Measurements from ENCODE around the gene ATF4.

Gene ATF4

DNA sequence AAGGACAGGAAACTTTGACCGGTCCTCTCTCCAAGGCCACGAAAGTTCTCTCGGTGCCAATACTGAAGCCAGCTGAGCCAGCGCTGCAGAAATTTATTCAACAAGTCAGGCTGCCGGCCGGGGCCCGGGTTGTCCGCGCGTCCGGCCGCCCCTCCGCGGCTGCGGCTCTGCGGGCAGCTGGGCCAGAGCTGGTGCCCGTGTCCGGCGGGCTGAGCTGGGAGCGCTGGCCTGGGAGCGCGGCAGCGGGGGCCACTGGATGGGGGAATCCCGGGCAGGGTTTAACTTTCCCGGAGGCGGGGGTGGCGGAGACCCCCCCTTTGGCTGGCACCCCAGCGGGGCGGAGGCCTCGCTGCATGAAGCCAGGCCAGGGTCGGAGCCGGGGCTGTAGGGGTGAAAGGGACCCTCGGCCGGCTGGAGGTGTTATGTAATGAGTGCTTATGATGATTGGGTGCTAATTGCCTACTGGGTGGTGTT is 37.9 kb downstream of the ATF4 start:
- DNase-seq (ENCODE audit: low read depth) = no peak

DNA sequence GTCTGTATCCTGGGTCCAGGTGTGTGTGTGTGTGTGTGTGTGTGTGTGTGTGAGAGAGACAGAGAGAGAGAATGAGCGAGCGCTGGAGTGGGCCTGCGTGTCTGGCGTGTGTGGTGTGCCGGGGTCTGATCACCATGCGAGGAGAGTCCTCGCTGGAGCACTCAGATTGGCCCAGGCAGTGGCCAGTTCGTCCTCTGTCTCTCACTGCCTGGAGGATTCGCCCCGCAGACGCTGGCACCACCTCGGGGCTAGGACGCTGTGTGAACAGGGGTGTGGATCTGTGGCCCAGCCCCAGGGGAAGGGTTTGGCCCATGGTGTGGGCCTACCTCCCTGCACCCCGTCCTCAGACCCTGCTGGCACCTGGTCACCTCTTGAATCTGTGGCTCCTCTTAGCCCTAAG is 38.6 kb downstream of the ATF4 start:
- no peak for DNase-seq (ENCODE audit: low read depth)

DNA sequence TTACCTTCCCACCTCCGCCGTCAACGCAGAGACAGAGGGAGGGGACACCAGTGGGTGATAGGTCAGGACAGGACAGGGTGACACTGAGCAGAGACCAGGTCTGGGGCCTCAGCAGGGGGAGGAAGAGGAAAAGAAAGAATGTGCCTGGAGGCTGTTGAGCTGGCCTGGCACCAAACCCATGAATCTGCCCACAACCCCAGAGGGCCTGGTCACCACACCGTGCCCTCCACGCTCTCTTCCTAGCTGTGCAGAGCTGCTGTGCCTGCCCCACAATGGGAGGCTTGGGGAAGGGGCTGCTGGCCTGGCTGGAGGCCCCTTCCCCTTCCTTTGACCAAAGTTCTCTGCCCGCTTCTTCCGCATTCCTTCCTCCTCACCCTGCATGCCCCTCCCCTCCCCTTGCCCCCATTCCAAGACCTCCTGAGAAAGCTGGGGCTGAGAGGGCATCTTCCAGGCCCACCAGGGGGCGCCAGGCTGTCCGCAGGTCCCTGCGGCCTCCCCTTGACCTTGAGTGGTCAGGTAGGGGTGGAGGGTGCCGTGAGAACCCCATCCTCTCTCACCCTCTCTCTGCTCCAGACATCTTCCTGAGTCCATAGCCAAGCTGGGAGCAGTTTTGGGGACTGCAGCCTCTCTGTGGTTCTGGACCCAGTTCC is 39.2 kb downstream of the ATF4 start:
- DNase-seq (ENCODE audit: low read depth) = peak; percentile 39

DNA sequence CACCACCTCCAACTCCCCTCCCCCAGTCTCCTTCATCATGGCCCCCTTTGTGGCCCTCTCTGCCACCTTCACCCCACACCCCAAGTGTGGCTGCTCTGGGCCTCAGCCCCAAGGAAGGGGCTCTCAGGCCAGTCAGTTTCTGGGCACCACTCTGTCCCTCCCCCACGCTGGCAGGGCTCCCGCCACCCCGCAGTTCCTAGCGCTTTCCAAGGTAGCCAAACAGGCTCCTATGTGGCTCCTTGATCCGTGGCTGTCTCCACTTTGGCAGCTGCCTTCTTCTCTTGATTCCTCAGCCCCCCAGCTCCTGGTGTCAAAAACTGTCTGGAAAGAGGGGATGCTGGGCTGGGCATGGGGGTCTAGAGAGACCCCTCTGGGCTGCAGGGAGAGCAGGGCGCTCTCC is 39.8 kb downstream of the ATF4 start:
- no peak for DNase-seq (ENCODE audit: low read depth)

DNA sequence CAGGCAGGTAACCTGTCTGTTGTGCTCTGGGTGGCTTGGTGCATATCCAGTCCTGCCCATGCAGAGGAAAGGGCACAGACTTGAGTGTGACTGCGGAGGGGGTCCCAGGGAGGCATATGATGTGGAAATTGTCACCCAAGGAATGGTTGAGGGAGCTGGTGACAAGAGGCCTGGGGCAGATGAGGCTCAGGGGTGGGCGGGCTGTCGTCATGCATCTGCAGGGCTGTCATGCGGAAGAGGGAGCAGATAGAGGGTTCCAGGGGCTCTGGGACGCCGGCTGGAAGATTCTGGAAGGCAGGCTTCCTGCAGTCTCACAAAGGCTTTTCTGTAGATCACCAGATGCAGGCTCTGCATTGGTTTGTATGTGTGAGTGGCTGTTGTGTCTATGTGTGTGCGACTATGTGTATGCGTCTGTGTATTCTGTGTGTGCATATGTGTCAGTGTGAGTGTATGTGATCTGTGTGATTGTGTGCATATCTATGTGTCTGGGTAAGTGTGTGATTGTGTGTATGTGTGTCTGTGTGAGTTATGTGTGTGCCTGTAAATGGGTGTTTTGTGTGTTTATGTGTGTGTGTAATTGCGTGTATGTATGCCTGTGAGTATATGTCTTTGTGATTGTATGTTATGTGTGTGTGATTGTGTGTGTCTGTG is 42.6 kb downstream of the ATF4 start:
- DNase-seq (ENCODE audit: low read depth) = no peak

DNA sequence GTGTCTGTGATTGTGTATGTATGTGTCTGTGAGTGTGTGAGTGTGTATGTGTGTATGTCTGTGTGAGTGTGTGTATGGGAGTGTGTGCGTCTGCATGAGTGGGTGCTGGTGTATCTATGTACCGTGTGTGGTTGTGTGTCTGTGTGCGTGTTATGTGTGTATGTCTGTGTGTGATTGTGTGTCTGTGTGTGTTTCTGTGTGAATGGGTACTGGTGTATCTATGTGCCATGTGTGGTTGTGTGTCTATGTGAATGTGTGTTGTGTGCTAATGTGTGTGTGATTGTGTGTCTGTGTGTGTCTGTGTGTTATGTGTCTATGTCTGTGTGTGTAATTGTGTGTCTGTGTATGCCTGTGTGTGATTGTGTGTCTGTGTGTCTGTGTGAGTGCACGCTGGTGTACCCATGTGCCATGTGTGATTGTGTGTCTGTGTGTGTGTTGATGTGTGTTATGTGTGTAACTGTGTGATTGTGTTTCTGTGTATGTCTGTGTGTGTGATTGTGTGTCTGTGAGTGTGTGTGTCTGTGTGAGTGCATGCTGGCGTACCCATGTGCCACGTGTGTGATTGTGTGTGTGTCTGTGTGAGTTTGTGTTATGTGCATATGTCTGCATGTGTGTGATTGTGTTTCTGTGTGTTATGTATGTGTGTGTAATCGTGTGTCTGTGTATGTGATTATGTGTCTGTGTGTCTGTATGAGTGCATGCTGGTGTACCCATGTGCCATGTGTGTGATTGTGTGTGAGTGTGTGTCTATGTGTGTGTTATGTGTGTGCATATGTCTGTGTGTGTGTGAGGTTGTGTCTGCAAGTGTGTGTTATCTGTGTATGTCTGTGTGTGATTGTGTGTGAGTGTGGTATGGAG is 43.4 kb downstream of the ATF4 start:
- DNase-seq (ENCODE audit: low read depth) = no peak

DNA sequence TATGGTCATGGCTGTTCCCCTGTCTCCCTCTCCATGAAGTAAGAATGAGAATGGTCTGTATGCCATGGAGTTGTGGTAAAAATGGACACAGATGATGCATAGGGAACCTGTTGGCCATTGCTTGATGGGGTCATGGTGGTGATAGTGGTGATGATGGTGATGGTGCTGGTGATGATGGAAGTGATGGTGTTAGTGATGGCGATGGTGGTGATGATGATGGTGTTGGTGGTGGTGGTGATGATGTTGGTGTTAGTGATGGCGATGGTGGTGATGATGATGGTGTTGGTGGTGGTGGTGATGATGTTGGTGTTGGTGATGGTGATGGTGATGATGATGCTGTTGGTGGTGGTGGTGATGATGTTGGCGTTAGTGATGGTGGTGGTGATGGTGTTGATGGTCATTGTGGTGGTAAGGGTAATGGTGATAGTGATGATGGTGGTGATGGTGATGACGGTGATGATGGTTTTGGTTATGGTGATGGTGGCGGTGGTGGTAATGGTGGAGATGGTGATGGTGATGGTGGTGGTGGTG is 45.1 kb downstream of the ATF4 start:
- no peak for DNase-seq (ENCODE audit: low read depth)

DNA sequence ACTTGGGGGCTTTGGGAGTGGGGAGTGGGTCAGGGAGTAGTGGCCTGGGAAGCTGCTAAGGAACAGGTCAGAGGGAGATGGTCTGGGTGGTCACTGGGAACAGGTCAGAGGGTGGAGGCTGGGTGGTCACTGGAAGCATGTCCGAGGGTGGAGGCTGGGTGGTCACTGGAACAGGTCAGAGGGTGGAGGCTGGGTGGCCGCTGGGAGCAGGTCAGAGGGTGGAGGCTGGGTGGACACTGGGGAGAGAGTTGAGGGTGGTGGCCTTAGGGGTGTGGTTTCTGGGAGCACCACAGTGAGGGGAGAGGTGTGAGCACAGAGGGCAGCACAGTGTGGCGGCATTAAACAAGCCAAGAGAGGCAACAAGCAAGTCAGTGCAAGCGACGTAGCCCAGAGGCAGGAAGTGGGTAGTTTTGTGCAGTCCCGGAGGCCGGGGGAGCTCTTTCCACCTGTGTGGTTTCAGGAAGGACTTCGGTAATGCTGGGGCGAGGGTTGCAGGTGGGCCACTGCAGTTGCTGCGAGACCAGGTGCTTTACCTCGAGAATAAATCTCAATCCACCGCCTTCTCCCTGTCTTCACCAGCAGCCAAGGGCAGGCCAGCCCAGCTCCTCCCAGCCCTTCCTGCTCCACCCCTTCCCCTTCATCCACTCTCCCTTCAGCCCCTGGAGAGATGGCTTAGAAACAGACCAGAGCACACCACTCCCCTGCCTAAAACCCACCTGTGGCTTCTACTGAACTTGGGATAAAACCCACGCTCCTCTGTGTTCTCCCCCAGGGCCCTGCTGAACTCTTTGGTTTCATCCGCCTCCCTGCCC is 47.0 kb downstream of the ATF4 start:
- no peak for DNase-seq (ENCODE audit: low read depth)

DNA sequence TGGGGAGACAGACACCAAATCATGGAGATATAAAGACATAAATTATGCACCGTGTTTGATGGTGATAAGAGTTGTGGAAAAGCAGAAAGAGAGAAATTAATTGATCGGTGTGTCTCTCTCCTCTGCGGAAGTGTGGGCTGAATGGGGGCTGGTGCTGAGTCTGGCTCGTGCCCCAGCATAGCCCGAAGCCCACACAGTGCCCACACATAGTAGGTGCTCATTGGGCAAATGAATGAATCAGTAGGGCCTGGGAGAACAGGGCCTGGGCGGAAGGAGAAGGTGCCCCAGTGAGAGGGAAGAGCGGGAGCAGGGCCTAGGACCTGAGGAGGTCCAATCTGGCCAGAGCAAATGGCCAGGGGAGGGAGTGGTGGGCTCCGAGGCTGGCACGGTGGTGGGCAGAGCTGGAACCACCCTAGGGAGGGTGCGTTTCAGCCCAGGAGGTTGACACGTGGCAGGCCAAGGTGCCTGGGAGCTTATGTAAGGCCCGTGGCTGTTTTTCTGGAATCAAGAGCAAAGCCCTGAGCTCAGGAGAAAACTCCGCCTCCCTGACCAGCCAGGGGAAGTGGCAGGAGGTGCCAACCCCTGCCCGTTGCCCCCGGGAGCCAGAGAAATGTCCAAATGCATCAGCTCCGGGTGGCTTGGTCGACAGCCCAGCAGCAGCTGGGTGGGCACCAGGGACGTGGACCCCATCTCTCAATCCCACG is 48.1 kb downstream of the ATF4 start:
- no peak for DNase-seq (ENCODE audit: low read depth)

DNA sequence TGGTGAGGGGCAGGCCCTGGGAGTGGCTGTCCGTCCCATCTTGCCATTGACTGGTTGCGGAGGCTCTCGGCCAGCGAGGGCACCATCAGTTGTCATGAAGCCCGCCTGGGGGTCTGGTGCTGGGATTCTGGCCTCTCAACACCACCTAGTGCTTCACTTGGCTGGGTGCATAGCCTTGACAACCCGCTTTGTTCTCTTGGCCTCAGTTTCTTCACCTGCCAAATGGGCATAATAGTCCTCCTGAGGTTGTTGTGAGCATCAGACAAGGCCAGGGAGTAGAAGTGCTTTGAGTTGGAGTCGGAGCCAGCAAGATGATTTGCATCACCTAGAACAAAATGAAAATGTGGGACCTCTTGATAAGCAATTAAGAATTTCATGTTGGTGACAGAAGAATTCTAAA is 48.7 kb downstream of the ATF4 start:
- DNase-seq (ENCODE audit: low read depth) = no peak

DNA sequence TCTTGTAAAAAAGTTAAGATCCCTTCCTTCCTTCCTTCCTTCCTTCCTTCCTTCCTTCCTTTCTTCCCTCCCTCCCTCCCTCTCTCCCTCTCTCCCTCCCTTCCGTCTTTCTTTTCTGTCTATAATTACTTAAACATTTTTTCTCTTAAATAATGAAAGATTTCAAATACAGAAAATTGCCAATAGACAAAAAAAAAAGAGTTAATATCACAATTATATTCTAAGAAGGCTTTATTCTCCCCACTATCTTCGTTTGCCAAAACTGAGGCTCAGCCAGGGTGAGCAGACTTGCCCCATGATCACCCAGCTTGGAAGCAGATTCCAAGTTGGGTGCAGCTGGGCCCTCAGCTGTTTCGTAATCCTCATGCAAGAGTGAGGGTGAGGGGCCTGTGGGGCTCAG is 49.9 kb downstream of the ATF4 start:
- DNase-seq (ENCODE audit: low read depth) = no peak

DNA sequence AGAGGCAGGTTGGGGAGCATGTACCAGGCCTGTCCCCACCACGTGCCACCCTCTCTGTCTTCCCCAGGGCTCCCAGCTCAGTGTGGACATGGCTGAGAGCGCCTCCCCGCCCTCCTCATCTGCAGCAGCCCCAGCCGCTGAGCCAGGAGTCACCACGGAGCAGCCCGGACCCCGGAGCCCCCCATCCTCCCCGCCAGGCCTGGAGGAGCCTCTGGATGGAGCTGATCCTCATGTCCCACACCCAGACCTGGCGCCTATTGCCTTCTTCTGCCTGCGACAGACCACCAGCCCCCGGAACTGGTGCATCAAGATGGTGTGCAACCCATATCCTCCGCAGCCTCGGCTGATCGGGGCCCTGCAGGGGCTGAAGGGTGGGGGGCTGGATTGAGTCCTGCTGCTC is 50.3 kb downstream of the ATF4 start, which contains the start of gene CACNA1I:
Gene CACNA1I (plus strand): TSS at position 89 of the 400 bp plus-strand sequence. CDS start 0 bp downstream, at position 89.
- DNase-seq (ENCODE audit: low read depth) = no peak

DNA sequence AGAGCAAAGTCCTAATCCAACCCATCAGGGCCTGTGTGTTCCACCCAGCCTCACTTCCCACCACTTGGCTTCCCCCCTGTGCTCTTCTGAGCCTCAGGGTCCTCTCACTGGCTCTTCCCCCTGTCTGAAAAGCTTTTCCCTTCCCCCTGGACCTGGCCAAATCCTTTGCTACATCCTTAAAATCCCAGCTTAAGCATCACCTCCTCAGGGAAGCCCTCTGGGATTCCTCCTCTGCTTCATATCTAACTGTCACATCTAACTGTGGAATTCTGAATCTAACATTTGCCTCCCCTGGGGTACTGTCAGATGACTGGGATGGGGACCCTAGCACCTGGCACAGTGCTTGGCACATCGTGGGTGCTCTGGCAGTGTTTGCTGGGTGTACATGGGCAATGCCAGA is 51.2 kb downstream of the ATF4 start:
- DNase-seq (ENCODE audit: low read depth) = no peak

All from ELR (cell line).